Measurements from ENCODE around the gene UQCC2.
A peak's percentile ranks its signal among the peaks of the same experiment; 100 is the strongest.

Gene UQCC2

GRCh38 chr6:33744001-33744848 lies 32.7 kb upstream of the UQCC2 start:
- Histone ChIP-seq H3K9me2 (replicated peaks; ENCODE audit: control insufficient read depth, low read length) (no peaks in the 10 kb centered on the region), H3K79me2 (ENCODE audit: control insufficient read depth, low read length) (no peaks in the 10 kb centered on the region), H3K4me2 (ENCODE audit: low read length) (no peak overlapping the region), H3K9me3 (ENCODE audit: control insufficient read depth, insufficient read depth, low read length) (no peaks in the 10 kb centered on the region), H3K4me3 (ENCODE audit: low read length) (no peak overlapping the region), H3K27me3 (ENCODE audit: control insufficient read depth, low read length) (peaks cover 27% of the 10 kb centered on the region), H3K27ac (ENCODE audit: low read depth, low read length) (no peak overlapping the region), H4K20me1 (ENCODE audit: control insufficient read depth, insufficient read depth, low read depth, low read length) (no peaks in the 10 kb centered on the region), H3F3A (ENCODE audit: control insufficient read depth, insufficient read depth) (no peaks in the 10 kb centered on the region), H3K4me1 (ENCODE audit: control insufficient read depth, low read length) (no peaks in the 10 kb centered on the region), H3K36me3 (ENCODE audit: control insufficient read depth, low read length) (no peaks in the 10 kb centered on the region)
- peak; percentile 98 for TF ChIP-seq CTCF (IDR thresholded peaks at IDR 0.05; ENCODE audit: low read depth, low read length, poor library complexity, severe bottlenecking)
- TF ChIP-seq EZH2phosphoT487 (IDR thresholded peaks at IDR 0.05; ENCODE audit: borderline replicate concordance, low read length), result no peak

- H3K27ac ChIP-seq (ENCODE audit: low read depth, low read length), result no peak overlapping the region
- no peaks in the 10 kb centered on the region for H3K9me2 ChIP-seq (replicated peaks; ENCODE audit: control insufficient read depth, low read length)
- no peak overlapping the region for H3K4me2 ChIP-seq (ENCODE audit: low read length)
- H3K4me3 ChIP-seq (ENCODE audit: low read length), result no peak overlapping the region
- no peaks in the 10 kb centered on the region for H4K20me1 ChIP-seq (ENCODE audit: control insufficient read depth, insufficient read depth, low read depth, low read length)
- TF ChIP-seq EZH2phosphoT487 (IDR thresholded peaks at IDR 0.05; ENCODE audit: borderline replicate concordance, low read length) (no peak), CTCF (IDR thresholded peaks at IDR 0.05; ENCODE audit: low read depth, low read length, poor library complexity, severe bottlenecking) (no peak)
- H3K36me3 ChIP-seq (ENCODE audit: control insufficient read depth, low read length), result no peaks in the 10 kb centered on the region
- H3F3A ChIP-seq (ENCODE audit: control insufficient read depth, insufficient read depth), result no peaks in the 10 kb centered on the region
- H3K4me1 ChIP-seq (ENCODE audit: control insufficient read depth, low read length), result no peaks in the 10 kb centered on the region
- H3K27me3 ChIP-seq (ENCODE audit: control insufficient read depth, low read length), result peaks cover 26% of the 10 kb centered on the region
- H3K79me2 ChIP-seq (ENCODE audit: control insufficient read depth, low read length), result no peaks in the 10 kb centered on the region
- no peaks in the 10 kb centered on the region for H3K9me3 ChIP-seq (ENCODE audit: control insufficient read depth, insufficient read depth, low read length)
These were observed 31.3 kb upstream of the UQCC2 start for GRCh38 chr6:33742837-33743236.

GRCh38 chr6:33742092-33742491 lies 30.6 kb upstream of the UQCC2 start:
- TF ChIP-seq EZH2phosphoT487 (IDR thresholded peaks at IDR 0.05; ENCODE audit: borderline replicate concordance, low read length) (no peak), CTCF (IDR thresholded peaks at IDR 0.05; ENCODE audit: low read depth, low read length, poor library complexity, severe bottlenecking) (no peak)
- no peaks in the 10 kb centered on the region for H3F3A ChIP-seq (ENCODE audit: control insufficient read depth, insufficient read depth)
- H3K27ac ChIP-seq (ENCODE audit: low read depth, low read length), result no peak overlapping the region
- H3K9me3 ChIP-seq (ENCODE audit: control insufficient read depth, insufficient read depth, low read length), result no peaks in the 10 kb centered on the region
- no peaks in the 10 kb centered on the region for H3K36me3 ChIP-seq (ENCODE audit: control insufficient read depth, low read length)
- H4K20me1 ChIP-seq (ENCODE audit: control insufficient read depth, insufficient read depth, low read depth, low read length), result no peaks in the 10 kb centered on the region
- H3K27me3 ChIP-seq (ENCODE audit: control insufficient read depth, low read length), result peaks cover 26% of the 10 kb centered on the region
- H3K4me2 ChIP-seq (ENCODE audit: low read length), result no peak overlapping the region
- no peak overlapping the region for H3K4me3 ChIP-seq (ENCODE audit: low read length)
- no peaks in the 10 kb centered on the region for H3K9me2 ChIP-seq (replicated peaks; ENCODE audit: control insufficient read depth, low read length)
- no peaks in the 10 kb centered on the region for H3K79me2 ChIP-seq (ENCODE audit: control insufficient read depth, low read length)
- no peaks in the 10 kb centered on the region for H3K4me1 ChIP-seq (ENCODE audit: control insufficient read depth, low read length)
